SKM-1 (cell line): ENCODE results near the gene FGF4.

ENCODE experiments used
- DNase-seq: peaks from one replicate; lab custom pipeline; 2025; ENCODE audit not compliant: unreplicated experiment; lab: John Stamatoyannopoulos, UW

FGF4 gene

DNA sequence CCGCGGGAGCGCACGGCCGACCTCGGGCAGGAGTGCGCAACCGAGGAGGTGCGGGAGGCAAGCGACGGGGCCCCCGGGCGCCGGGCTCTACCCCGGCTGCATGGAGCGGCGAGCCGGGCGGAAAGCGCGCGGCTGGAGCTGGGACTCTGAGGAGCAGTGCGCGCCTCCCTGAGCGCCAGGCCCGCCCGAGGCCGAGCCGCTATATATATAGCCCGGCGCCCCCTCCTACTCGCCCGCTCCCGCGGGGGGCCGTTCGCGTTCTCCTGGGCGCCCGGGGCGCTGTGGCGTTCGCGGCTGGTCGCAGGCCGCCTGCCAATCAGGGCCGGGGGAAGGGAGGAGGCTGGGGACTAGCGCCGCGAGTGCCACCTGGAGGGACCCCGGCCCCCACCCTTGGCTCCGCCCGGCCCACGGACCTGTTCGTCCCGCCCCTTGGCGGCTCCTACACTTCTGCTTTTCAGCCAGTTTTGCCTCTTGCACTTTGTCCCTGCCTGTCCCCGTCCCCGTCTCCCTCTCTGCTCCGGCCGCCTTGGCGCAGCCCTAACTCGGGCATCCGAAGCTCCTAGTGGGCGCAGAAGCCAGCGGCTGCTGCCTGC lies at the start of gene FGF4:
Gene FGF4 (minus strand): TSS at position 179 of the 593 bp plus-strand sequence. CDS start 257 bp downstream, outside the sequence.
- no peak for DNase-seq

GRCh38 chr11:69823641-69824265 lies 48.6 kb upstream of the FGF4 start:
- DNase-seq: no peak

DNA sequence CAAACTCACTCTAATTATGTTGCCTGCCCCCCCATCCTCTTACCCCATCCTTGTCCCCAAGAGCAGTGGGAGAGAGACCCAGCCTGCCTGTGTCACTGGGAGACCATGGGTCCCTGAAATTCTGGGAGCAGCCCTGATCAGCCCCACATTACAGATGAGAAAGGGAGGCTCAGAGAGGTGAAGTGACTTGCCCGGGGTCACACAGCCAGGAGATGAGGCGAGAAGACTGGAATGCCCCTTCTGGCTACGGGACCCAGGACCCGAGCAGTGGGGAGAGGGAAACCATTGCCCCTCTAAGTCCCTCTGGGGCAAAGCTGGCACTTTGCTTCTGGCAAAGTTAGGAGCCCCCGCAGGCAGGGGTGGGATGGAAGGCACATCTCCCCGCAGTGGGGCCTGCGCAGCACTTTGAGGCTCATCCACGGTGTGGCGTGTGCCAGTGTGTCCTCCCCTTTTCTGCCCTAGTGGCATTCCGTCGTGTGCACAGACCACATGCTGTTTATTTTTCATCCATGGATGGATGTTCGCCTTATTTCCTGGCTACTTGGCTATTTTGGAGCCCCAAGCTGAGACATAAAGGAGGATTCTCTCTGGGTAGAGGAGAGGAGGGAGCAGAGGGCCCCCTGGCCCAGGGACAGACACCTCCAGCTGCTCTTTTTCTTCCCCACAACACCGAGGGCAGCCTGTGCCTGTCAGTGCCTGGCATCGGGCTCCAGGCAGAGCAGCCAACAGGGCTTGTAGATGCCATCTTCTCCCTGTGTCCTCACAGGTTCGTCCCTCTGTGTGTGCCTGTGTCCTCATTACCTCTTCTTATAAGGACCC lies 47.7 kb upstream of the FGF4 start:
- DNase-seq: no peak

- no peak for DNase-seq
Observed at GRCh38 chr11:69821511-69822040, 46.4 kb upstream of the FGF4 start.

DNA sequence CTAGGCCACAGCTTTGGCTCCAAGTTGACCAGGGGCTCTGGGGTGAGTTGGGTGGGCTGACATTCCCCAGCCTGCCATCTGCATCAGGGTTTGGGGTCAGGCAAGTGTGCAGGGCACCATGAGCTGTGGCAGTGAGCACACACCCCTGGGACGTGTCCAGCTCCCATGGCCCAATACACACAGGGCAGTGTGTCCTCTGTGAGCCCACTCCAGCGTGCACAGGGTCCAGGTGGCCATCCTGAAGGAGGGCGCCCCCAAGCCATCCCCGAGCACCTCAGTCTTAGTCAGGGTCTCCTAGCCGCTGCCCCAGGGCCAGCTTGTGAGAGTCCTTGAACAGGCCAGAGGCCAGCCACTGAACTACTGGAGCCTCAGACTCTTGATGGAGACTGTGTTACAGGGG lies 45.3 kb upstream of the FGF4 start:
- no peak for DNase-seq

DNA sequence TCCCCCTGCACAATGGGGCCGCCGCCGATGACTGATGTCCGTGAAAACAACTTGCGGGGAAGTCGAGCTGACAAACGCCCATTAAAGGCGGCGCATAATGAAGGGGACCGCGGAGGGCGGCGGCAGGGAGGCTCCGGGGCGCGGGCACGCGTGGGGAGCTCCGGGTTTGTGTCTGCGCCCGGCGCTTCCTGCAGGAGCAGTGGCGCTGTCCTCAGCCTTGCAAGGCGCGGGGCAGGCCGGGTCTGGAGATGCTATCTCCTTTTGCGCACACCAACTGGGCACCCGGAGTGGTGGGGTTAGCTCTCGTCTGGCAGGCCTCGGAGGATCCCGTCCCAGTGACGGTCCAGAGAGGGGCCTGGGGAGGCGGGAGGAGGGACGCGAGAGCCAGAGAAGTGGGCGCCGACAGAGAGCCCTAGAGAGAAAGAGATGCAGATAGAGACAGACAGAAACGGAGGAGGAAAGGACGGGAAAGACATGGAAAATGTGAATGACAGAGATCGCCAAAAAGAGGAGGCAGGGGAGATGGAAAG lies 44.5 kb upstream of the FGF4 start:
- no peak for DNase-seq

DNA sequence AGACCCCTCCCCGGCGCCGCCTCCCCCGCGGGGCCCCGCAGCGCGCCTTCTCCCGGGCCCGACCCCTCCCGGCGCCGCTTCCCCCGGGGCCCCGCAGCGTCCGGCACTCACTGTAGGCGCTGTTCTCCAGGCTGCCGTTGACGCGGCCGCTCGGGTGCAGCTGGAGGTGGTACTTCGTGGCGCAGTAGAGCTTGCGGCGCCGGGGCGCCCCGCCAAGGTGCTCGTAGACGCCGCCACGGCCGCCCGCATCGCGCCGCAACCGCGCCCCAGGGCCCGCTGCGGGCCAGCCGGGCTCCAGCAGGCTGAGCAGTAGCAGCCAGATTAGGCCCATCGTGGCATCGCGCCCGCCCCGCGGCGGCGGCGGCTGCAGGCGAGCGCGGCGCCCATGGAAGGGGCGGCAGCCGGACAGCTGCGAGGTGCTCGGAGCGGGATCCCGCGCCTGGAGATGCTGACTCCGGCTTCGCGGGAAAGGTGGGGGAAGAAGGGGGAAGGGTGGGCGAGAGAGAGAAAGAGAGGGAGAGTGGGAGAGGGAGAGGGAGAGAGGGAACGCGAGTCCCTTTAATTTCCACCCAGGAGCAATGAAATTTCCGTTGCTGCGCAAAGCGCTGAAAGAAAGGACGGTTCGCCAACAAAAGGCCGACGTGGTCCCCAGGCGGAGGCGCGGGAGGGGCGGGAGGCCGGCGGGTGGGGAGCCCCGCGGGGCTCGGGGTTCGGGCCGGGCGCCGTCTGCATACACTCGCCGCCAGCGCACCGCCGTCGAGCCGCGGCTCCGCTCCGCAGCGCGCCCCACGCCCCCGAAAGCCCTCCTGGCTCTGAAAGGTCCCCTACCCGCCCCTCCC lies 43.7 kb upstream of the FGF4 start, which contains the start of gene FGF3:
Gene FGF3 (minus strand): TSS at position 814 of the 839 bp plus-strand sequence. CDS start 483 bp downstream, at position 331.
- DNase-seq: no peak

DNA sequence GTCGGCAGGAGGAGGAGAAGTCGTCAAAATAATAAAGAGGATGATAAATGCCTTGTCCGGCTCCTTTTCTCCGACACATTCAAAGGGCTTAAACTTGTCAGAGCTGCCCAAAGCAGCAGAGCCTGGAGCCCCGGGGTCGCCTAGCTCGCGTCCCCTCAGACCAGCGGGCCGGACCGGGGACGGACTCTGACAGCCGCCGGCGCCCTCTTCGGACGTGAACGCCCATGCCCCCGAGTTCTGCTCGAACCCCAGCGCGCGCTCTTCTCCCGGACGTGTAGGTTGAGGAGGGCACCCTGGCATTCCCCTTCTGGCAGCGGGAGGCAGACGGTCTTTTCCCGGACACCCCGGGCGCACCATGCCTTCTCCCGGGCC lies 43.1 kb upstream of the FGF4 start:
- DNase-seq: no peak

DNA sequence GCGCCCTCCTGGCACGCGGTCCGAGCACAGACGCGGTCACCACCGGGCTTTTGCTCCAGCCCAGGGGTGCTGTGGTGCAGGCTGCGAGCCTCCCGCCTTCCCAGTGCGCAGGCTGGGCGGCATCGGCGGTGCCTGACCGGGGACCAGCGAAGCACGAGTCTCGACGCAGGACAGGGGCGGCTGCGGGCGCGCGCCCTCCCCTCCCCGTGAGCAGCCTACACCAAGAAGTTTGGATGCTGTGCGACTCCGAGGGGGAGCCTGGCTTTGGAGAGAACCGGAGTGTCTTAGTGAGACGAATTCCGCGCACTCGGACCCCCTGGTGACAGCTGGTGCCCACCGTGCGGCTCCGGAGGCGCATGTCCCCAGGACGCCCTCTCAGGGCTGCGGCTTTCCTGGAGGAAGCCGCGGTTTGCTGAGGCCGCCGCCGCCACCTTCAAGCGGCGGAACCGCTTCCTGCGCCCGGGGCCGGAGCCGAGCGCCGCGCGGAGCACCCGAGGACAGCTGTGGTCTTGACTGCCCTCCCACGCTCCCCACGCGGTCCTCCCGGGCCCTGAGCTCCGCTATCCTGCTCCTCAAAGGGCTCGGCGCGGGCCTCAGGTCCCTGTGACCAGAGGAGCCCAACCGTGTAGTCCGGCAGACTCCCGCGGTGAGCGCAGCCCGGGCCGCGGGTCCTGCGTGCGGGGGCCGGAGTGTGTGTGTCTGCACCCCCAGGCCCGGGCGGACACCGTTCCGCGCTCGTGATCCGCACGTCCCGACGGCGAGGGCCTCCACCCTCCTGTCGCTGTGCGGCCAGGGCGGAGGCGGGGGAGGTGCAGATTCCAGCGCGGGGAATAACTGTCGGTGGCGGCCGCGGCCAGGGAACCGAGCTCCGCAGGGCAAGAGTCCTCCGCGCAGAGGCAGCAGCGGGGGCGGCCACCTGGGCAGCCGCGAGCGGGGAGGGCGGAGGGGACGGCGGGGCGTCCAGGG lies 42.4 kb upstream of the FGF4 start:
- DNase-seq: no peak

DNA sequence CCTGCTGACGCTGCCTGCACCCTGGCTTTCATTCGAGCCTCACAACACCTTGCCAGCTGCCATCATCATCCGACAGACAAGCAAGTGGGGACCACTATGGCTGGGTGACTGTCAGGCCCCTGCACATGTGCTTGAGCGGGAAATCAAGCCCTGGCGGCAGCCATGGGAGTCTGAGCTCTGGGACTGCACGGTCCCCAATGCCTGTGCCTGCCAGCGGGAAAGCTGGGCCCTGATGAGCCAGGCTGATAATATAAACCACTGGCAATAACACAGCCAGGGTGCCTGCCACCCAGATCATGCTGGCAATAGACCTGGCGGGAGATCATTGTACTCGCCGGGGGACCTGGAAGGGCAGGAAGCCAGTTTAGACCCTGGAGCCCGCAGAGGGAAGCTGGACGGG lies 41.5 kb upstream of the FGF4 start:
- no peak for DNase-seq

DNA sequence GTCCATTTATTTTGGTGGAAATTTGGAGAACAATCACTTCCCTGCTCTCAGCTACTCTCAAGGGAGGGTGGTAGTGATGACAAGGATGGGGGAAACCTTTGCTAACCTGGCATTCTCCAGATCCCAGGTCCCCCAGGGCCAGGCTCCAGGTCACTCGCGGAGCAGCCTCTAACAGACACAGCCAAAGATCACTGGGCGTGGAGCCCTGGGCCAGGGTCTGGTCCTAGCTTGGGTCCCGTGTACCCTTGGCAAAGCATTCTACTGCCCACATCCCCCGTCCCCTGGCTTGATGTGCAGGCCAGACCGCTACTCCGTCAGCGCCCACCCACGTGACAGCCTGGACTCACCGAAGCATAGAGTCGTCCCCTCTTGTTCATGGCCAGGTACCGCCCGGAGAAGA lies 40.8 kb upstream of the FGF4 start:
- no peak for DNase-seq

- DNase-seq: no peak
Observed at GRCh38 chr11:69814902-69815301, 39.8 kb upstream of the FGF4 start.

DNA sequence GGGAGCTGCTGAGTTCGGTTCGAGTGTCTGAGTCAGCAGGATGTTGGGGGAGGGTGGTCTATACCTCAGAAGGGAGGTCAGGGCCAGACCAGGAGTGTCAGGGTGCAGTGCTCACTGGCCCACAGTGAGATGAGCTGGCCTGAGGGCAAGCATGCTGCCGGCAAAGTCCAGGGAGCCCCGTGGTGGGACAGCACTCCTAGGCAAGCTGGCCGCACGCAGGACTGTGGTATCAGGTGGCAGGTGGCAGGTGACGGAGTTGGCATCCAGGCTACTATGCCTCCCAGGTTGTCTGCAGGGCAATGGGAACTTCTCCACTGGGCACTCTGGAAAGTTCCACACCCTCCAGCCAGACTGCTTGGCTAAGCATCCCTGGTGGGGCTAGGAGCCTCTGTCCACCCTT lies 39.3 kb upstream of the FGF4 start:
- no peak for DNase-seq

- DNase-seq: no peak
Observed at GRCh38 chr11:69813839-69814238, 38.7 kb upstream of the FGF4 start.

DNA sequence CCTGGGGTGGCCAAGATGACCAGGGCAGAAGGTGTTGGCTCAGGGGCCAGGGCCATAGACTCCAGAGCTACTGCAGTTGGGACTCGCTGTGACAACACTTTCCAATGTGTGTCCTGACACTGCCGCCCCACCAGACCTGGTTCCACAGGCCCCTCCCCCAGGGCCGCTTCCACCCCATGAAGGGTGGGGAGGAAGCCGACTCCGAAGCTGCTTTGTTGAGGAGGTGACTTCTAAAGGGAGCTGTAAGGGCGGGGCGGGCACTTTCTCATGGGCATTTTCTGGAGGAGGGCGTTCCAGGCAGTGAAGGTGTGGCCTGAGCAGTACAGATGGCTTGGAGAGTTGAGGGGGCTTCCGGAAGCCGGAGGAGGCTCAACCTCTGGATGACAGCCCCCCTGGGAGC lies 37.8 kb upstream of the FGF4 start:
- DNase-seq: no peak

DNA sequence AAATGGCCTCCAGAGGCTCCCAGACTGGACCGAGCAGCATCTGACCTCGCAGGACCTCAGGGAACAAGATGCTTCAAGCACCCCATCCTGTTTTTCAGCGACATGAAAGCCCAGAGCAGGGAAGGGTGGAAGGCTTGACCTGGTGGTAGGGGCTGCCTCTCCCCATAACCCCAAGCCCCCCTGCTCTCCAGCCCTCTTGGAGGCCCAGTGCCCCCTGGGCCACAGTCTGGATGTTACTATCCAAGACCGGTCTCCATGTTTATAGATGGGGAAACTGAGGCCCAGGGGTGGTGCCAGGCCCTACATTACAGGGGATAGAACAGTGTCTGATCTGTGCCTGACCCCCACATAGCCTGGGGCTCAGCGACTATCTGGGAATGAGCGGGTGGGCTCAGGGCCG lies 37.1 kb upstream of the FGF4 start:
- no peak for DNase-seq

GRCh38 chr11:69811431-69811830 lies 36.3 kb upstream of the FGF4 start:
- DNase-seq: no peak

DNA sequence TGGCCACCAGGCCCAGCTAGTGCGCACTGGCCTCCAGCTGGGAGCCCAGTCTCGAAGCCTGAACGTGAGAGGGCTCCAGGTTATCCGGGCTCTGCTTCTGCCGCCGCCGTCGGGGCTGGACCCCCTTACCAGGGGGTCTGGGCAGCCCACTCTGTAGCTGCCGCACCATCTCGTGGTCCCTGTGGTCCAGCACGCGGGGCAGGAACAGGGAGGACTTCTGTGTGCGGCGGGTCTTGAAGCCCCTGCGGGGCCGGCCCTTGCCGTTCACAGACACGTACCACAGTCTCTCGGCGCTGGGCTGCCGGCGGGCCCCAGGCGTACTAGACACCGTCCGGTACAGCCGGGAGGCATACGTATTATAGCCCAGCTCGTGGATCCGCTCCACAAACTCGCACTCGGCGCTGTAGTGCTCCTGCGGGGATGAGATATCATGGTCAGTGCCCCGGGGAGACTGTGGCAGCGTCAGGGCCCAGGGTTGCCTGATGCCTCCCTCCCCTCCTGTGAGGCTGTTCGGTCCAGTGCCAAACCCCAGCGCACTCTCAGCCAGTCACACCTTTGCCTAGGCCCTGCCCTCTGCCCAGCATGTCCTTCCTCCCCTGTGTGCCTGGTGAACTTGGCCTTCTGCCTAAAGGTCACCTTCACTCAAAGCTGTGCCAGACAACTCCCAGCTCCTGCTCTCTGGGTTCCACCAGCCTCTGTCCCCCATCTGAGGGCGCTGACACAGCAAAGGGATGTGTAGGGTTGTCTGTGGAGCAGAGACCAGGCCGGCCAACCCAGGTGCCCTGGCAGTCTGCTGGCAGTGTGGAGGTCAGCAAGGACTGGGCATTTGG lies 35.4 kb upstream of the FGF4 start:
- DNase-seq: no peak

DNA sequence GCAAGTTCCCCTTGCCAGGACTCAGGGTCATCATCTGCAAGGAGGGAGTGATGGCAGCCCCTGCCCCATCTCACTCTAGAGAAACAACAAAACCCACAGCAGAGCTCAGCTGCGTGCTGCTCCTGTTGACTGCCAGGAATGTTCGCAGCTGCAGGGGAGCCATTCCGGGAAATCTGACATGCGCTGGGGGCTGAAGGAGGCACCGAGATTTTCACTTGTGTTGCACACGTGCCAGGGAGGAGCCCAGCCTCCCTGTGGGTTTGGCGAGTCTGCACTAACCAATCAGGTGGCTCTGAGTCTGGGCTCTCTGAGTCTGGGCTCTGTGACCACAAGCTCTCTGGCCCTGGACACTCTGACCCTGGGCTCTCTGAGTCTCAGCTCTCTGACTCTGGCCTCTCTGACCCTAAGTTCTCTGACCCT lies 33.5 kb upstream of the FGF4 start:
- DNase-seq: no peak
